K562 (cell line): ENCODE results near the gene MLKL. TPM values are rescaled to one million over a fixed set of nuclear protein-coding genes. Genes with fewer than 3 reads are reported as not detected.

Experiments
- ARNT ChIP-seq, 2 experiments: fragments of 450-650 bp; IDR thresholded peaks; 2 replicates each; pipeline ENCODE4 v1.6.1; 2016; ENCODE audit warnings: mild to moderate bottlenecking in 1 of 2
- CBFB ChIP-seq: sonication (generic); formaldehyde crosslinking; IDR thresholded peaks from 2 replicates; pipeline ENCODE4 v1.4.0; 2020; ENCODE audit warnings: mild to moderate bottlenecking, missing genetic modification reagents
- CHD4 ChIP-seq: fragments of 200-600 bp; sonication (generic); IDR thresholded peaks from 3 replicates; pipeline ENCODE4 v1.6.1; 2012; ENCODE audit warnings: low read depth, mild to moderate bottlenecking, mixed read lengths, low read length, inconsistent platforms; ENCODE audit not compliant: insufficient read depth, insufficient replicate concordance, poor library complexity, severe bottlenecking
- GTF2A2 ChIP-seq: IDR thresholded peaks from 2 replicates; pipeline ENCODE4 v1.6.1; 2016; ENCODE audit warnings: mild to moderate bottlenecking, missing genetic modification characterization, missing compliant biosample characterization
- IRF2 ChIP-seq: sonication (generic); formaldehyde crosslinking; IDR thresholded peaks from 2 replicates; pipeline ENCODE4 v1.8.1; 2022; ENCODE audit warnings: mild to moderate bottlenecking, missing genetic modification reagents
- KLF10 ChIP-seq: fragments of 250-450 bp; sonication (Bioruptor Pico); IDR thresholded peaks from 2 replicates; pipeline ENCODE4 v1.6.1; 2021; ENCODE audit warnings: matching md5 sums
- MAFK ChIP-seq: IDR thresholded peaks from 2 replicates; pipeline ENCODE4 v1.6.1; 2011; ENCODE audit warnings: low read length, improper control_type of control experiment
- MTA3 ChIP-seq: fragments of 450-650 bp; formaldehyde crosslinking; IDR thresholded peaks from 2 replicates; pipeline ENCODE4 v1.6.1; 2017; ENCODE audit warnings: mild to moderate bottlenecking, borderline replicate concordance
- PHF20 ChIP-seq: fragments of 450-650 bp; IDR thresholded peaks from 2 replicates; pipeline ENCODE4 v1.6.1; 2018; ENCODE audit not compliant: partially characterized antibody
- POLR2A ChIP-seq: fragments of 450-650 bp; conservative IDR thresholded peaks from 2 replicates; pipeline ENCODE4 v1.6.1; 2016
- RAD51 ChIP-seq: fragments of 450-650 bp; IDR thresholded peaks from 2 replicates; pipeline ENCODE4 v1.7.1; 2016; ENCODE audit warnings: low read depth, mild to moderate bottlenecking, borderline replicate concordance
- RBFOX2 ChIP-seq: fragments of 200-400 bp; formaldehyde crosslinking; IDR thresholded peaks from 2 replicates; pipeline ENCODE4 v1.6.1; 2017; ENCODE audit warnings: low read depth, mild to moderate bottlenecking, low read length, moderate library complexity
- TSHZ1 ChIP-seq: fragments of 250-450 bp; sonication (Bioruptor Pico); IDR thresholded peaks from 2 replicates; pipeline ENCODE4 v1.4.0; 2020; ENCODE audit warnings: mild to moderate bottlenecking, moderate library complexity
- ZFP30 ChIP-seq: fragments of 250-450 bp; sonication (Bioruptor Pico); IDR thresholded peaks from 2 replicates; pipeline ENCODE4 v1.8.0; 2022; ENCODE audit warnings: moderate library complexity, mild to moderate bottlenecking, inconsistent platforms, borderline replicate concordance
- ZFPM2 ChIP-seq: fragments of 250-450 bp; sonication (Bioruptor Pico); IDR thresholded peaks from 2 replicates; pipeline ENCODE4 v1.5.1; 2022; ENCODE audit warnings: mild to moderate bottlenecking
- ZNF24 ChIP-seq: fragments of 450-650 bp; IDR thresholded peaks from 2 replicates; pipeline ENCODE4 v1.6.1; 2016
- ZNF3 ChIP-seq: fragments of 250-450 bp; sonication (Bioruptor Pico); IDR thresholded peaks from 2 replicates; pipeline ENCODE4 v1.5.0; 2021; ENCODE audit warnings: mild to moderate bottlenecking, moderate library complexity
- ZNF311 ChIP-seq: fragments of 250-450 bp; sonication (Bioruptor Pico); IDR thresholded peaks from 2 replicates; pipeline ENCODE4 v1.4.0; 2020; ENCODE audit warnings: mild to moderate bottlenecking, moderate library complexity
- ZNF316 ChIP-seq: fragments of 450-650 bp; IDR thresholded peaks from 2 replicates; pipeline ENCODE4 v1.6.1; 2016
- ZNF551 ChIP-seq: fragments of 250-450 bp; sonication (Bioruptor Pico); IDR thresholded peaks from 2 replicates; pipeline ENCODE4 v1.5.0; 2021; ENCODE audit warnings: mild to moderate bottlenecking, moderate library complexity
- ZNF79 ChIP-seq: fragments of 250-450 bp; sonication (Bioruptor Pico); IDR thresholded peaks from 2 replicates; pipeline ENCODE4 v1.4.0; 2020; ENCODE audit warnings: low read depth, mild to moderate bottlenecking, moderate library complexity
- polyA plus RNA-seq, 8 experiments: library from polyadenylated mRNA; depleted of rRNA in 4 of 8; stranded (reverse) in 5 of 8; unstranded in 3 of 8; fragments of >200 nt; fragmentation: Nextera tagmentation in 2 of 8; fragmentation: Illumina TruSeq in 1 of 8; extraction: Ambion mirVana in 2 of 8; extraction: Trizol in 1 of 8; gene quantifications; 2 replicates each; pipeline versions ENCODE4 v1.2.1 to v1.2.3, GENCODE V29; 2011 to 2014; ENCODE audit warnings: inconsistent platforms in 1 of 8, missing spikeins in 1 of 8
- total RNA-seq, 7 experiments: library from RNA; depleted of rRNA in 6 of 7; stranded (reverse); fragments of >200 nt in 6 of 7; fragmentation: Illumina TruSeq in 2 of 7; extraction: Trizol in 2 of 7; gene quantifications; 2 replicates each; pipeline versions ENCODE4 v1.2.1 to v1.2.3, GENCODE V29; 2011 to 2021; ENCODE audit warnings: low replicate concordance in 1 of 7
- TF ChIP-seq, protein P1 (sequence below): fragments of 450-650 bp; formaldehyde crosslinking; IDR thresholded peaks from 2 replicates; pipeline ENCODE4 v1.4.0; 2020; ENCODE audit warnings: mild to moderate bottlenecking, mixed read lengths
- TF ChIP-seq, protein P2 (sequence below): fragments of 250-450 bp; sonication (Bioruptor Pico); IDR thresholded peaks from 2 replicates; pipeline ENCODE4 v1.4.0; 2020

The MLKL gene
- total and polyA plus RNA-seq, 9 of the 15 experiments (the other 6 are each of a cell fraction or from before 2014, with no cell fraction given) = 1.6 to 6.1 (median 4.8) TPM

GRCh38 chr16:74666425-74667254, 34.0 kb downstream of the MLKL start, which contains the start of gene RFWD3 (continued):
- TF ChIP-seq TSHZ1 (CRISPR knock-in tag) (no peak), RBFOX2 (peak; percentile 99), MAFK (peak; percentile 38; the same call in 1 of the 2 replicates), ZNF79 (CRISPR knock-in tag) (no peak), ZNF316 (peak; percentile 91), IRF2 (no peak), GTF2A2 (tag) (no peak), MTA3 (peak; percentile 83; the same call in 1 of the 2 replicates), ZNF311 (no peak), ZNF551 (no peak), ARNT (IDR thresholded peaks at IDR 0.05) (peak; percentile 58 to 62; a peak in 1 of 4 replicates), POLR2A (peak; percentile 97), ZNF3 (CRISPR knock-in tag) (no peak), ZFPM2 (no peak), RAD51 (no peak), CBFB (CRISPR knock-in tag) (no peak), ZFP30 (CRISPR knock-in tag) (no peak), KLF10 (no peak), PHF20 (peak; percentile 63), CHD4 (no peak), ZNF24 (no peak)
- TF ChIP-seq, protein P1, sequence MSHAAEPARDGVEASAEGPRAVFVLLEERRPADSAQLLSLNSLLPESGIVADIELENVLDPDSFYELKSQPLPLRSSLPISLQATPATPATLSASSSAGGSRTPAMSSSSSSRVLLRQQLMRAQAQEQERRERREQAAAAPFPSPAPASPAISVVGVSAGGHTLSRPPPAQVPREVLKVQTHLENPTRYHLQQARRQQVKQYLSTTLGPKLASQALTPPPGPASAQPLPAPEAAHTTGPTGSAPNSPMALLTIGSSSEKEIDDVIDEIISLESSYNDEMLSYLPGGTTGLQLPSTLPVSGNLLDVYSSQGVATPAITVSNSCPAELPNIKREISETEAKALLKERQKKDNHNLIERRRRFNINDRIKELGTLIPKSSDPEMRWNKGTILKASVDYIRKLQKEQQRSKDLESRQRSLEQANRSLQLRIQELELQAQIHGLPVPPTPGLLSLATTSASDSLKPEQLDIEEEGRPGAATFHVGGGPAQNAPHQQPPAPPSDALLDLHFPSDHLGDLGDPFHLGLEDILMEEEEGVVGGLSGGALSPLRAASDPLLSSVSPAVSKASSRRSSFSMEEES (CRISPR knock-in tag) = no peak
- TF ChIP-seq, protein P2, sequence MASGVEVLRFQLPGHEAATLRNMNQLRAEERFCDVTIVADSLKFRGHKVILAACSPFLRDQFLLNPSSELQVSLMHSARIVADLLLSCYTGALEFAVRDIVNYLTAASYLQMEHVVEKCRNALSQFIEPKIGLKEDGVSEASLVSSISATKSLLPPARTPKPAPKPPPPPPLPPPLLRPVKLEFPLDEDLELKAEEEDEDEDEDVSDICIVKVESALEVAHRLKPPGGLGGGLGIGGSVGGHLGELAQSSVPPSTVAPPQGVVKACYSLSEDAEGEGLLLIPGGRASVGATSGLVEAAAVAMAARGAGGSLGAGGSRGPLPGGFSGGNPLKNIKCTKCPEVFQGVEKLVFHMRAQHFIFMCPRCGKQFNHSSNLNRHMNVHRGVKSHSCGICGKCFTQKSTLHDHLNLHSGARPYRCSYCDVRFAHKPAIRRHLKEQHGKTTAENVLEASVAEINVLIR = no peak
